Endodermal cell (in vitro differentiated cells): Measurements from ENCODE around the gene PSMD10. TPM values are rescaled to one million over a fixed set of nuclear protein-coding genes. Genes with fewer than 3 reads are reported as not detected.

Experiments used
- DNase-seq: peaks from one replicate; pipeline ENCODE4 v3.0.0-alpha.2; 2017
- H3K27ac ChIP-seq: 2 replicates; pipeline ENCODE4 v1.5.1; 2013; ENCODE audit warnings: mild to moderate bottlenecking, low read depth, low read length, moderate library complexity
- H3K27me3 ChIP-seq: 2 replicates; pipeline ENCODE4 v1.6.1; 2013; ENCODE audit warnings: mild to moderate bottlenecking, low read length, moderate library complexity; ENCODE audit not compliant: insufficient read depth, control insufficient read depth, poor library complexity, severe bottlenecking
- H3K36me3 ChIP-seq: 2 replicates; pipeline ENCODE4 v1.7.0; 2013; ENCODE audit warnings: mild to moderate bottlenecking, low read length, moderate library complexity; ENCODE audit not compliant: control insufficient read depth, insufficient read depth
- H3K4me1 ChIP-seq: one replicate; pipeline ENCODE4 v1.7.0; 2013; ENCODE audit warnings: low read length; ENCODE audit not compliant: control insufficient read depth, insufficient read depth
- H3K4me3 ChIP-seq: 2 replicates; pipeline ENCODE4 v1.5.1; 2013; ENCODE audit warnings: mild to moderate bottlenecking, low read length, moderate library complexity
- H3K9ac ChIP-seq: 2 replicates; pipeline ENCODE4 v1.6.1; 2013; ENCODE audit warnings: mild to moderate bottlenecking, low read length, moderate library complexity; ENCODE audit not compliant: poor library complexity, severe bottlenecking; ENCODE audit errors: extremely low read depth
- H3K9me3 ChIP-seq: 2 replicates; pipeline ENCODE4 v1.6.1; 2013; ENCODE audit warnings: mild to moderate bottlenecking, low read length, moderate library complexity; ENCODE audit not compliant: control insufficient read depth
- H3K27ac Mint-ChIP-seq: 2 replicates; pipeline ENCODE4 v1.8.0; 2020; ENCODE audit warnings: mixed read lengths
- H3K27me3 Mint-ChIP-seq: 2 replicates; pipeline ENCODE4 v1.8.0; 2021; ENCODE audit warnings: mild to moderate bottlenecking, mixed read lengths; ENCODE audit not compliant: insufficient read depth
- H3K36me3 Mint-ChIP-seq: 2 replicates; pipeline ENCODE4 v1.8.0; 2020; ENCODE audit warnings: low read depth, mixed read lengths
- H3K4me1 Mint-ChIP-seq: 2 replicates; pipeline ENCODE4 v1.8.0; 2020; ENCODE audit warnings: mixed read lengths
- H3K4me3 Mint-ChIP-seq: 2 replicates; pipeline ENCODE4 v1.8.0; 2020; ENCODE audit warnings: mild to moderate bottlenecking, moderate library complexity, mixed read lengths
- H3K9me3 Mint-ChIP-seq: 2 replicates; pipeline ENCODE4 v1.8.0; 2020; ENCODE audit warnings: mild to moderate bottlenecking, mixed read lengths
- CTCF ChIP-seq: fragments of 200-600 bp; sonication (generic); conservative IDR thresholded peaks from 2 replicates; pipeline ENCODE4 v1.5.0; 2021; ENCODE audit warnings: antibody characterized with exemption, mild to moderate bottlenecking
- WGBS, 2 experiments: methylation state at CpG; one replicate each; pipeline versions ENCODE4 v1.1.5 to v1.1.7; 2013; ENCODE audit warnings: missing lambda C conversion rate in 2 of 2, mixed read lengths in 1 of 2; ENCODE audit not compliant: insufficient coverage in 1 of 2, insufficient read length in 1 of 2; 5-methylcytosine and 5-hydroxymethylcytosine counted together
- total RNA-seq, 2 donors: library from RNA; stranded (reverse); fragmentation: NEBNext Ultra II Directional in 1 of 2; extraction: Animal tissue kit (Norgen Biotek cat#: 25700) in 1 of 2; gene quantifications; 2 replicates in 1 of 2; 3 replicates in 1 of 2; pipeline ENCODE4 v1.2.1, GENCODE V29; 2021

The PSMD10 gene
- total RNA-seq, 2 donors from 2014 or later: 48.7 to 74.5 TPM

GRCh38 chrX:108105473-108105872 lies 14.1 kb upstream of the PSMD10 start:
- Mint-ChIP-seq H3K9me3 (no peaks in the 10 kb centered on the region), H3K4me1 (no peaks in the 10 kb centered on the region), H3K27ac (no peak overlapping the region), H3K4me3 (no peak overlapping the region), H3K27me3 (no peaks in the 10 kb centered on the region), H3K36me3 (no peaks in the 10 kb centered on the region)
- H3K9ac ChIP-seq: no peak overlapping the region
- DNase-seq: no peak
- TF ChIP-seq CTCF: no peak
- H3K36me3 ChIP-seq: no peaks in the 10 kb centered on the region
- H3K27me3 ChIP-seq: no peaks in the 10 kb centered on the region
- no peaks in the 10 kb centered on the region for H3K9me3 ChIP-seq
- H3K27ac ChIP-seq: no peak overlapping the region
- no peak overlapping the region for H3K4me3 ChIP-seq
- H3K4me1 ChIP-seq: no peaks in the 10 kb centered on the region

- no peaks in the 10 kb centered on the region for H3K36me3 Mint-ChIP-seq
- Histone ChIP-seq H3K4me3 (no peak overlapping the region), H3K9ac (no peak overlapping the region), H3K36me3 (no peaks in the 10 kb centered on the region), H3K27ac (no peak overlapping the region), H3K4me1 (no peaks in the 10 kb centered on the region), H3K9me3 (no peaks in the 10 kb centered on the region), H3K27me3 (no peaks in the 10 kb centered on the region)
- no peaks in the 10 kb centered on the region for H3K4me1 Mint-ChIP-seq
- no peak for DNase-seq
- 84% methylated on average over 2 of the region's 2 CpGs; no CpG with 5 or more reads in 1 of the 2 experiments for WGBS, 2 experiments
- no peaks in the 10 kb centered on the region for H3K27me3 Mint-ChIP-seq
- TF ChIP-seq CTCF: no peak
- H3K9me3 Mint-ChIP-seq: no peaks in the 10 kb centered on the region
- H3K27ac Mint-ChIP-seq: no peak overlapping the region
- H3K4me3 Mint-ChIP-seq: no peak overlapping the region
Measured at GRCh38 chrX:108097380-108097779, 6.0 kb upstream of the PSMD10 start.

- Histone ChIP-seq H3K27me3 (no peaks in the 10 kb centered on the region), H3K36me3 (peaks cover 11% of the 10 kb centered on the region), H3K27ac (no peak overlapping the region), H3K9me3 (no peaks in the 10 kb centered on the region), H3K4me3 (peak overlapping the region; percentile 94), H3K9ac (no peak overlapping the region), H3K4me1 (no peaks in the 10 kb centered on the region)
- Mint-ChIP-seq H3K36me3 (peaks cover 12% of the 10 kb centered on the region), H3K27me3 (no peaks in the 10 kb centered on the region), H3K4me1 (peaks cover 4% of the 10 kb centered on the region), H3K4me3 (no peak overlapping the region), H3K9me3 (no peaks in the 10 kb centered on the region), H3K27ac (no peak overlapping the region)
- DNase-seq: no peak
- 8% methylated on average over 14 of the region's 15 CpGs; no CpG with 5 or more reads in 1 of the 2 experiments for WGBS, 2 experiments
- no peak for TF ChIP-seq CTCF
Measured at GRCh38 chrX:108091878-108092291, 543 bp upstream of the PSMD10 start.
